Activated naive CD4-positive, alpha-beta T cell treated with anti-CD3 and anti-CD28 coated beads, Interleukin-2, amount 10 ng/mL, durations not matched to agents 7 days and 5 days (primary cell): ENCODE results near the gene VPS13D.

Source experiments
- CTCF ChIA-PET: fragments of 350-600 bp; sonication (Branson Sonifier 250); formaldehyde crosslinking; loops from one replicate; lab custom pipeline; 2021; ENCODE audit warnings: antibody characterized with exemption; lab: Charles Lee
- DNase-seq: peaks from one replicate; pipeline ENCODE4 v3.0.0-alpha.2; 2020
- H3K27ac Mint-ChIP-seq: one replicate; pipeline ENCODE4 v1.8.0; 2021; ENCODE audit warnings: mild to moderate bottlenecking, moderate library complexity, mixed read lengths
- H3K27me3 Mint-ChIP-seq: one replicate; pipeline ENCODE4 v1.8.0; 2021; ENCODE audit warnings: mild to moderate bottlenecking, mixed read lengths
- H3K36me3 Mint-ChIP-seq: one replicate; pipeline ENCODE4 v1.8.0; 2021; ENCODE audit warnings: mixed read lengths
- H3K4me1 Mint-ChIP-seq: one replicate; pipeline ENCODE4 v1.8.0; 2021; ENCODE audit warnings: mixed read lengths
- H3K4me3 Mint-ChIP-seq: one replicate; pipeline ENCODE4 v1.8.0; 2021; ENCODE audit warnings: mild to moderate bottlenecking, moderate library complexity, mixed read lengths
- H3K9me3 Mint-ChIP-seq: one replicate; pipeline ENCODE4 v1.8.0; 2021; ENCODE audit warnings: mixed read lengths

VPS13D gene

GRCh38 chr1:12477314-12477713 lies 247.5 kb downstream of the VPS13D start:
- Mint-ChIP-seq H3K9me3 (no peaks in the 10 kb centered on the region), H3K4me1 (peaks cover 96% of the 10 kb centered on the region), H3K36me3 (peaks cover 78% of the 10 kb centered on the region), H3K27me3 (no peaks in the 10 kb centered on the region), H3K27ac (peak overlapping the region; percentile 93), H3K4me3 (no peak overlapping the region)
- CTCF ChIA-PET, result no interaction called here
- no peak for DNase-seq

- Mint-ChIP-seq H3K4me3 (peak overlapping the region; percentile 49), H3K9me3 (no peaks in the 10 kb centered on the region), H3K36me3 (peaks cover 73% of the 10 kb centered on the region), H3K4me1 (peaks cover 89% of the 10 kb centered on the region), H3K27me3 (no peaks in the 10 kb centered on the region), H3K27ac (peak overlapping the region; percentile 93)
- CTCF ChIA-PET, result interaction anchor here (1.1 kb wide), 1 partner anchor 33 kb away, joined by 5 read pairs; no protein-coding TSS in a partner anchor
- peak; percentile 32 for DNase-seq
These were observed 248.2 kb downstream of the VPS13D start for GRCh38 chr1:12477936-12478611.

DNA sequence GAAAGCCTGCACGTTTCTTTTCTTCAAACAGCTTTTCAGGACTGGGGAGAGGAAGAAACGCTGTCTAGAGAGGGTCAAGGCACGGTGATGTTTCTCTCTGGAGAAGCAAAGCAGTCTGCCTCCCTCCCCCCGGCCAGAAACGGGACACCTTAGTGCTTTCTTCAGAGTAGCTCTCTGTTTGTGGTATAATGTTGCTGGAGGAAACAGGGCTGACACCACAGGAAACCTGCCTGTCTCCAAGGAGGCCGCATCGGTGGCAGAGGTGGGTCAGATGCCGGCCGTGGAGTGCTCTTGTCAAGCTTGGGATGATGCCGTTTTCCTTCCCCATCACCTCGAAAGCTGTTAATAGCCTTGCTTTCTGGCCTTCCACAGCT lies 248.8 kb downstream of the VPS13D start:
- peak overlapping the region; percentile 49 for H3K4me3 Mint-ChIP-seq
- peaks cover 68% of the 10 kb centered on the region for H3K36me3 Mint-ChIP-seq
- DNase-seq, result peak; percentile 71

DNA sequence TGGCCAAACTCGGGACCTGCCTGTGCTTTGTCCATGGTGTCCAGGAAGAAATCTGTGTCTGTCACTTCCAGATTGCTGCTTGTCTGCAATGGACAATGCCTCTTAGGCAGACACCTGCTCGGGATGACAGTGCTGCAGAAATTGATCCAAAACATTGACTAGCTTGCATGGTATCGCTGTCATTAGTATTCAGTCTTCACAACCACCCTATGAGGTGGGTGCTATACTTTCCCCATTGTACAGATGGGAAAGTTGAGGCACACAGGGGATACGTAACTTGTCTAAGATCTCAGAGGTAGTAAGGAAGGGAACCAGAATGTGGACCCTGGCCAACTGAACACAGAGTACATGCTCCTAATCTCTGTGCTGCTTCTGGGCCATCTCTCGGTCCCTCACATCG lies 249.5 kb downstream of the VPS13D start:
- no peak for DNase-seq
- Mint-ChIP-seq H3K4me3 (no peak overlapping the region), H3K36me3 (peaks cover 65% of the 10 kb centered on the region), H3K27me3 (no peaks in the 10 kb centered on the region), H3K4me1 (peaks cover 81% of the 10 kb centered on the region), H3K27ac (peak overlapping the region; percentile 93), H3K9me3 (no peaks in the 10 kb centered on the region)
- CTCF ChIA-PET, result interaction anchor here (1.2 to 1.5 kb wide), 3 partner anchors 30 to 138 kb away, joined by 3 to 4 read pairs (median 3); no protein-coding TSS in a partner anchor

More for the DNA sequence above, 248.8 kb downstream of the VPS13D start:
- H3K9me3 Mint-ChIP-seq, result no peaks in the 10 kb centered on the region
- CTCF ChIA-PET, result interaction anchor here (1.1 kb wide), 1 partner anchor 32 kb away, joined by 5 read pairs; no protein-coding TSS in a partner anchor
- H3K27me3 Mint-ChIP-seq, result no peaks in the 10 kb centered on the region
- peaks cover 84% of the 10 kb centered on the region for H3K4me1 Mint-ChIP-seq
- H3K27ac Mint-ChIP-seq, result peak overlapping the region; percentile 93

DNA sequence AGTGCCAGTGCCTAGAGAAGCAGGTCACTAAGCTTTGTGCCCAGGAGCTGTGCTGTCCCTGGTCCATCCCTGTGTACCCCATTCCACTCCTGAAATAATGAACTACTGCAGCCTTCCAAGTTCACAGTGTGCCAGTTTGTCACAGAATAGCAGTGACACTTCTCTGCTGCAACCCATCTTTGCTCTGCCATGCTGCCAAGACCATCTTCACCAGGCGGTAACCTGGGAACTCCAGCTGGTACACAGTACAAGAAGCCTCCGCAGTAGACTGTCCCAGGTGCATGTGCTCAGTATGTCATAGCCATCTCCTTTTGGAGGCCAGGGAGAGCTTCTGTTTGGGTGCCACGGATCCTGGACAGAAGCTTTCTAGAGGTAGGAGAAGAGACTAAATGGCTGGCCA lies 250.2 kb downstream of the VPS13D start:
- CTCF ChIA-PET, result interaction anchor here (1.2 to 1.5 kb wide), 3 partner anchors 30 to 137 kb away, joined by 3 to 4 read pairs (median 3); no protein-coding TSS in a partner anchor
- no peak overlapping the region for H3K4me3 Mint-ChIP-seq
- H3K27ac Mint-ChIP-seq, result peak overlapping the region; percentile 87
- peaks cover 73% of the 10 kb centered on the region for H3K4me1 Mint-ChIP-seq
- no peaks in the 10 kb centered on the region for H3K27me3 Mint-ChIP-seq
- H3K36me3 Mint-ChIP-seq, result peaks cover 65% of the 10 kb centered on the region
- no peaks in the 10 kb centered on the region for H3K9me3 Mint-ChIP-seq
- DNase-seq, result no peak

GRCh38 chr1:12480748-12481362 lies 251.0 kb downstream of the VPS13D start:
- peaks cover 65% of the 10 kb centered on the region for H3K4me1 Mint-ChIP-seq

GRCh38 chr1:12481928-12482327 lies 252.1 kb downstream of the VPS13D start:
- peaks cover 54% of the 10 kb centered on the region for H3K4me1 Mint-ChIP-seq
- no peaks in the 10 kb centered on the region for H3K9me3 Mint-ChIP-seq
- CTCF ChIA-PET, result no interaction called here
- H3K4me3 Mint-ChIP-seq, result no peak overlapping the region
- DNase-seq, result no peak
- H3K36me3 Mint-ChIP-seq, result peaks cover 58% of the 10 kb centered on the region
- H3K27me3 Mint-ChIP-seq, result no peaks in the 10 kb centered on the region
- no peak overlapping the region for H3K27ac Mint-ChIP-seq

More at GRCh38 chr1:12480748-12481362, 251.0 kb downstream of the VPS13D start:
- DNase-seq, result peak; percentile 47
- Mint-ChIP-seq H3K9me3 (no peaks in the 10 kb centered on the region), H3K4me3 (no peak overlapping the region), H3K36me3 (peaks cover 62% of the 10 kb centered on the region), H3K27ac (peak overlapping the region; percentile 87), H3K27me3 (no peaks in the 10 kb centered on the region)
- CTCF ChIA-PET, result interaction anchor here (1.2 to 1.5 kb wide), 2 partner anchors 45 to 136 kb away, joined by 3 read pairs; no protein-coding TSS in a partner anchor

- DNase-seq, result no peak
- H3K9me3 Mint-ChIP-seq, result no peaks in the 10 kb centered on the region
- peaks cover 53% of the 10 kb centered on the region for H3K36me3 Mint-ChIP-seq
- no peak overlapping the region for H3K4me3 Mint-ChIP-seq
- H3K4me1 Mint-ChIP-seq, result peaks cover 44% of the 10 kb centered on the region
- no peak overlapping the region for H3K27ac Mint-ChIP-seq
- no peaks in the 10 kb centered on the region for H3K27me3 Mint-ChIP-seq
- CTCF ChIA-PET, result no interaction called here
These were observed 253.2 kb downstream of the VPS13D start for GRCh38 chr1:12482988-12483387.

DNA sequence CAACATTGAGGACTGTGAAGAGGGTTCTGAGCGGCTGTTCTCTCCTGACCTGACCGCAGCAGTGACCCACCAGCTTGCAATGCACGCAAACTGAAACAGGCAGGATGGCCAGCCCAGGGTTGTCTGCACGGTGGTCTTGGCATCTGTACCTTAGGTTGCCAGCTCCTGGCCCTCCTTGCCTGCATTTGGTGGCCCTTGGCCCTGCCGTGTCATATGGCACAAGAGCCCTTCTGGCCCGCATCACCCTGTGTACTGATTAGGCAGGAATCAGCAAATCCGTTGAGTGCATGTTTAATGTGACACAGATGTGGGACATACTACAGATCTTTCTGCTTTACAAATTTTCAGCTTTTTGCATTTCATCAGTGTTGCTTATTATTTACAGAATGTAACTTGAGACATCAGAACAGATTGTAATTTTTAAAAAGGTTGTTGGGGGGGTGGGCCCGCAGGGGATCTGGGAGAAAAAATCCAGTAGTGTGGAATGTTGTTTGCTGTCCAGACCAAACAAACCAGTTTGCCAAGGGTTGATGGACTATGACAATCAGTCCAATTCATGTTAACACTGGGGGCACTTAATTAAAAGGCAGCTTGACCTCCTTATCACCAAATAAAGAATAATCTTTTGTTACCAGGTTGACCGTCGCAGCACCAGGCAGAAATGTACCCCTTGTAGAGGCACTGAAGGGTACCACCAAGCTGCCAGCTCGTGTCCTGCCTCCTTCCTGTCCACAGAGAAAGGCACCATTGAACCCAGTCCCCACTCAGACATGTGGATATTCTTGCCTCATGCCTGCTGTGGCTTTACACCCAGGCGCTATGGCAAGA lies 255.6 kb downstream of the VPS13D start:
- no peak overlapping the region for H3K27ac Mint-ChIP-seq
- CTCF ChIA-PET, result no interaction called here
- peaks cover 48% of the 10 kb centered on the region for H3K36me3 Mint-ChIP-seq

GRCh38 chr1:12486059-12486341 lies 256.2 kb downstream of the VPS13D start:
- Mint-ChIP-seq H3K4me1 (peaks cover 14% of the 10 kb centered on the region), H3K27me3 (no peaks in the 10 kb centered on the region), H3K9me3 (no peaks in the 10 kb centered on the region), H3K4me3 (no peak overlapping the region), H3K27ac (no peak overlapping the region), H3K36me3 (peaks cover 44% of the 10 kb centered on the region)
- DNase-seq, result no peak
- CTCF ChIA-PET, result no interaction called here

More for the DNA sequence above, 255.6 kb downstream of the VPS13D start:
- no peak overlapping the region for H3K4me3 Mint-ChIP-seq
- H3K9me3 Mint-ChIP-seq, result no peaks in the 10 kb centered on the region
- DNase-seq, result no peak
- peaks cover 19% of the 10 kb centered on the region for H3K4me1 Mint-ChIP-seq
- H3K27me3 Mint-ChIP-seq, result no peaks in the 10 kb centered on the region

GRCh38 chr1:12486401-12487005 lies 256.7 kb downstream of the VPS13D start:
- Mint-ChIP-seq H3K27me3 (no peaks in the 10 kb centered on the region), H3K4me3 (no peak overlapping the region), H3K27ac (no peak overlapping the region), H3K9me3 (no peaks in the 10 kb centered on the region), H3K4me1 (peaks cover 9% of the 10 kb centered on the region), H3K36me3 (peaks cover 42% of the 10 kb centered on the region)
- no peak for DNase-seq
- CTCF ChIA-PET, result no interaction called here

GRCh38 chr1:12487520-12487919 lies 257.7 kb downstream of the VPS13D start:
- Mint-ChIP-seq H3K36me3 (peaks cover 38% of the 10 kb centered on the region), H3K9me3 (no peaks in the 10 kb centered on the region), H3K4me1 (peaks cover 4% of the 10 kb centered on the region), H3K27ac (no peak overlapping the region), H3K27me3 (no peaks in the 10 kb centered on the region), H3K4me3 (no peak overlapping the region)
- CTCF ChIA-PET, result no interaction called here
- DNase-seq, result no peak

- H3K4me1 Mint-ChIP-seq, result peaks cover 4% of the 10 kb centered on the region
- CTCF ChIA-PET, result no interaction called here
- H3K27me3 Mint-ChIP-seq, result no peaks in the 10 kb centered on the region
- H3K9me3 Mint-ChIP-seq, result no peaks in the 10 kb centered on the region
- H3K27ac Mint-ChIP-seq, result no peak overlapping the region
- no peak overlapping the region for H3K4me3 Mint-ChIP-seq
- DNase-seq, result no peak
- peaks cover 41% of the 10 kb centered on the region for H3K36me3 Mint-ChIP-seq
These were observed 259.0 kb downstream of the VPS13D start for GRCh38 chr1:12488666-12489354.
